HCT116 (cell line): ENCODE results near the gene FRMPD4.

Source experiments
- EGR1 ChIP-seq: IDR thresholded peaks from 2 replicates; pipeline ENCODE4 v1.6.1; 2012; ENCODE audit warnings: low read depth
- EZH2 ChIP-seq: fragments of 200-600 bp; sonication (generic); IDR thresholded peaks from 2 replicates; pipeline ENCODE4 v1.6.1; 2017; ENCODE audit warnings: antibody characterized with exemption, mixed run types
- POLR2A ChIP-seq: IDR thresholded peaks from 2 replicates; pipeline ENCODE4 v1.7.0; 2011; ENCODE audit warnings: borderline replicate concordance; ENCODE audit not compliant: insufficient read depth, insufficient read length; ENCODE audit errors: extremely low read depth
- POLR2AphosphoS5 ChIP-seq: IDR thresholded peaks from 2 replicates; pipeline ENCODE4 v1.6.1; 2011; ENCODE audit warnings: mild to moderate bottlenecking, low read depth, low read length, moderate library complexity
- RAD21 ChIP-seq: IDR thresholded peaks from 2 replicates; pipeline ENCODE4 v1.6.1; 2012; ENCODE audit warnings: low read depth, mild to moderate bottlenecking
- REST ChIP-seq: IDR thresholded peaks from 2 replicates; pipeline ENCODE4 v1.6.1; 2012; ENCODE audit warnings: low read depth
- SIN3A ChIP-seq: IDR thresholded peaks from 2 replicates; pipeline ENCODE4 v1.6.1; 2012; ENCODE audit warnings: low read depth
- TCF7L2 ChIP-seq: IDR thresholded peaks from 2 replicates; pipeline ENCODE4 v1.7.0; 2011; ENCODE audit warnings: borderline replicate concordance, inconsistent platforms; ENCODE audit not compliant: insufficient read depth, insufficient read length; ENCODE audit errors: extremely low read depth
- ZBTB33 ChIP-seq: IDR thresholded peaks from 2 replicates; pipeline ENCODE4 v1.6.1; 2011; ENCODE audit warnings: mild to moderate bottlenecking, low read length, moderate library complexity; ENCODE audit not compliant: insufficient replicate concordance; ENCODE audit errors: extremely low read depth
- ZNF274 ChIP-seq: fragments of 200-500 bp; sonication (Bioruptor generic); IDR thresholded peaks from 2 replicates; pipeline ENCODE4 v1.6.1; 2014; ENCODE audit warnings: mild to moderate bottlenecking, low read depth, low read length, inconsistent platforms
- TF ChIP-seq, protein P1 (sequence below), 3 experiments: fragments of 200-600 bp in 1 of 3; sonication (generic) in 1 of 3; IDR thresholded peaks in 2 of 3; conservative IDR thresholded peaks in 1 of 3; 2 replicates each; pipeline ENCODE4 v1.5.1; 2012 to 2017; ENCODE audit warnings: low read depth in 2 of 3, low read length in 2 of 3, antibody characterized with exemption in 1 of 3, borderline replicate concordance in 1 of 3, control low read depth in 1 of 3, mild to moderate bottlenecking in 1 of 3, mixed read lengths in 1 of 3, mixed run types in 1 of 3, moderate library complexity in 1 of 3; ENCODE audit not compliant: insufficient read depth in 1 of 3
- TF ChIP-seq, protein P2 (sequence below): IDR thresholded peaks from 2 replicates; pipeline ENCODE4 v1.6.1; 2012

GRCh38 chrX:12197030-12197429 lies 58.8 kb downstream of the FRMPD4 start:
- no peak for TF ChIP-seq POLR2A
- no peak for TF ChIP-seq REST
- TF ChIP-seq POLR2AphosphoS5, result no peak
- TF ChIP-seq, protein P1, sequence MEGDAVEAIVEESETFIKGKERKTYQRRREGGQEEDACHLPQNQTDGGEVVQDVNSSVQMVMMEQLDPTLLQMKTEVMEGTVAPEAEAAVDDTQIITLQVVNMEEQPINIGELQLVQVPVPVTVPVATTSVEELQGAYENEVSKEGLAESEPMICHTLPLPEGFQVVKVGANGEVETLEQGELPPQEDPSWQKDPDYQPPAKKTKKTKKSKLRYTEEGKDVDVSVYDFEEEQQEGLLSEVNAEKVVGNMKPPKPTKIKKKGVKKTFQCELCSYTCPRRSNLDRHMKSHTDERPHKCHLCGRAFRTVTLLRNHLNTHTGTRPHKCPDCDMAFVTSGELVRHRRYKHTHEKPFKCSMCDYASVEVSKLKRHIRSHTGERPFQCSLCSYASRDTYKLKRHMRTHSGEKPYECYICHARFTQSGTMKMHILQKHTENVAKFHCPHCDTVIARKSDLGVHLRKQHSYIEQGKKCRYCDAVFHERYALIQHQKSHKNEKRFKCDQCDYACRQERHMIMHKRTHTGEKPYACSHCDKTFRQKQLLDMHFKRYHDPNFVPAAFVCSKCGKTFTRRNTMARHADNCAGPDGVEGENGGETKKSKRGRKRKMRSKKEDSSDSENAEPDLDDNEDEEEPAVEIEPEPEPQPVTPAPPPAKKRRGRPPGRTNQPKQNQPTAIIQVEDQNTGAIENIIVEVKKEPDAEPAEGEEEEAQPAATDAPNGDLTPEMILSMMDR (IDR thresholded peaks at IDR 0.05 in 2 of 3, conservative IDR thresholded peaks at IDR 0.05 in 1 of 3; ENCODE audit: borderline replicate concordance in 1 of 3, insufficient read depth in 1 of 3, low read depth in 2 of 3, low read length in 2 of 3), result no peak
- no peak for TF ChIP-seq ZBTB33
- TF ChIP-seq, protein P2, sequence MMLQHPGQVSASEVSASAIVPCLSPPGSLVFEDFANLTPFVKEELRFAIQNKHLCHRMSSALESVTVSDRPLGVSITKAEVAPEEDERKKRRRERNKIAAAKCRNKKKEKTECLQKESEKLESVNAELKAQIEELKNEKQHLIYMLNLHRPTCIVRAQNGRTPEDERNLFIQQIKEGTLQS, result no peak
- TF ChIP-seq ZNF274, result no peak
- TF ChIP-seq SIN3A, result no peak
- no peak for TF ChIP-seq TCF7L2
- TF ChIP-seq EGR1, result no peak
- TF ChIP-seq RAD21, result no peak
- TF ChIP-seq EZH2, result no peak
